ENCODE measurements around the gene EYA2.

DNA sequence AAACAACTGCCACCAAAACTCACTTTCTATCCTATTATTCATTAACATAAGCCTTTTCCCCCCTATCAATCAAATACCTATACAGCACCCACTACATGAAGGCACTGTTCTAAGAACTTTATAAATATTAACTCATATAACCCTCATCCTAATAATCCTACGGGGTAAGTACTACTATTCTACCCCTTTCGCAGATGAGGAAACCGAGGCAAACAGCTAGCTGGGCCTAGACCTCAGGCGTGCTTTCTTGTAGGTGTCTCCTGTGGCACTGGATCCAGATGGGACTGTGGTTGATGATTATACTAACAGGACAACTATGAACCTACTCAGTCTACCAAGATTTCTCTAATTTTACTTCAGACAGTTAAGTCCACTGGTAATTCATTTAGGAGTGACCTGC lies 330.2 kb downstream of the EYA2 start:
- TF ChIP-seq, protein P1, sequence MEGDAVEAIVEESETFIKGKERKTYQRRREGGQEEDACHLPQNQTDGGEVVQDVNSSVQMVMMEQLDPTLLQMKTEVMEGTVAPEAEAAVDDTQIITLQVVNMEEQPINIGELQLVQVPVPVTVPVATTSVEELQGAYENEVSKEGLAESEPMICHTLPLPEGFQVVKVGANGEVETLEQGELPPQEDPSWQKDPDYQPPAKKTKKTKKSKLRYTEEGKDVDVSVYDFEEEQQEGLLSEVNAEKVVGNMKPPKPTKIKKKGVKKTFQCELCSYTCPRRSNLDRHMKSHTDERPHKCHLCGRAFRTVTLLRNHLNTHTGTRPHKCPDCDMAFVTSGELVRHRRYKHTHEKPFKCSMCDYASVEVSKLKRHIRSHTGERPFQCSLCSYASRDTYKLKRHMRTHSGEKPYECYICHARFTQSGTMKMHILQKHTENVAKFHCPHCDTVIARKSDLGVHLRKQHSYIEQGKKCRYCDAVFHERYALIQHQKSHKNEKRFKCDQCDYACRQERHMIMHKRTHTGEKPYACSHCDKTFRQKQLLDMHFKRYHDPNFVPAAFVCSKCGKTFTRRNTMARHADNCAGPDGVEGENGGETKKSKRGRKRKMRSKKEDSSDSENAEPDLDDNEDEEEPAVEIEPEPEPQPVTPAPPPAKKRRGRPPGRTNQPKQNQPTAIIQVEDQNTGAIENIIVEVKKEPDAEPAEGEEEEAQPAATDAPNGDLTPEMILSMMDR (IDR thresholded peaks at IDR 0.05), result no peak
- TF ChIP-seq POLR2A (IDR thresholded peaks at IDR 0.05), result no peak
